SHP77 treated with DMSO at 0.1 percent for 48 hours (cell line): ENCODE measurements around the gene ERICH6B.

Source experiments
- DNase-seq: peaks from one replicate; lab custom pipeline; 2025; lab: John Stamatoyannopoulos, UW

ERICH6B gene

GRCh38 chr13:45601680-45602079 lies 13.9 kb downstream of the ERICH6B start:
- no peak for DNase-seq

- no peak for DNase-seq
These were observed 16.9 kb downstream of the ERICH6B start for GRCh38 chr13:45598597-45598996.

DNA sequence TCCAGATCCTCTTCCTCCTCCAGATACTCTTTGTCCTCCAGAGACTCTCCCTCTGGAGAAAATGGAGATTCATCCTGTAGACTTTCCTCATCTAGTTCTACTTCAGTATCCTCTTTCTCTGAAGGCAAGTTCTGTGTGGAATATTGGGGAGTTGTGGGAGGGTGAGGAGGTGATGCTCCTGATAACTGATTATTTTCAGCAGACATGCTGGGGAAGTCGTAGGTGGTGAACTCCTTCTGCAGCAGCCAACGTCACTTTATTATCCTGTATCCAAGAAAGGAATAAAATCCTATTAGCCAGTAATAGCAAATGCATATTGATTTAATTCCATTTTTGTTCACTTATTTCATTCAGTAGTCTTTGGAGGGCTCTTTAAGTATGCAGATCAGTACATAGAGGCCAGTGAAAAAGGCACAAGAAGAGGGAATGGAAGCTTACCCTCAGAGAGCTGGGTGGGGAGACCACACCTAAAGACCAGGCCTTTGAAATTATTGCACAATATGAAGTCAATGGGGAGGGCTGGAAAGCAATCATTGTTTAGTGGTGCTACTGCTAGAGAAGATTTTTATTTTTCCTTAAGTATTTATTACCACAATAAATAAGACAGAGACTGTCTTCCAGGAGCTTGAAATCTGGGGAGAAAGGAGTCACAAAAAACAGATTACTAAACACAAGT lies 18.6 kb downstream of the ERICH6B start:
- DNase-seq, result no peak

DNA sequence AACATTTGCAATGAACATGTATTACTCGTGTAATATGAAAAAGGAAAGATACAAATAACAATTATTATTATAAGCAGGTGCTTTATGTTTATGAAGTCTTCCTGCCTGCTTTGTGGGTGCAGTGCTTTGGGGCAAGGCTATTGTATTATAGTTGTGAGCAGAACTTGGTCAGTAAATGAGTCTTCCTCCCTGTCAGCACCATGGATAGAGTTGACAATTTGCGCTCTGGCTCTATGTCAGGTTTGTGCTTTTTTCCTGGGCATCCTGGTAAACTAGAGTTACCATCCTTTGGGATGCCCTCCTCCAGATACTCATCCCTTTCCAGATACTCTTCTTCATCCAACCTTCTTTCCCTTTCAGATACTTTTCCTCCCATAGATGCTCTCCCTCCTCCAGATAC lies 19.6 kb downstream of the ERICH6B start:
- no peak for DNase-seq

DNA sequence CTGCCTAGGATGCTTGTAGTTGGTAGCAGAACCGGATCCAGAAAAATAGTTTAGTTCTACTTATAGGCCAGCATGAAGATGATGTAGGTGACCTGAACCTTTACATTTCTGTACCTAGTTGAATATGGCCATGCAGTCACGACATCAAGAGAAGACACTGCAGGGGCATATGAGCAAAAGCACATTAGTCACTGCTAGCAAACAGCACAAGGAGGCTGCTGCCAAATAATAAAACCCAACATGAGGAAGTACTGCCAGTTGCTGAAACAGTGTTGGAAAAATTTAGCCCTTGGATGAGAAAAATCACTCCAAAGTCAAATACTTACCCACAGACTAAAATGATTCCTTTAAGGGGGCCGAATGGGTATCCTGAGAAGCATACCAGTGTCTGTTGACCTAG lies 20.8 kb downstream of the ERICH6B start:
- DNase-seq, result no peak

- no peak for DNase-seq
These were observed 21.3 kb downstream of the ERICH6B start for GRCh38 chr13:45594227-45594626.

DNA sequence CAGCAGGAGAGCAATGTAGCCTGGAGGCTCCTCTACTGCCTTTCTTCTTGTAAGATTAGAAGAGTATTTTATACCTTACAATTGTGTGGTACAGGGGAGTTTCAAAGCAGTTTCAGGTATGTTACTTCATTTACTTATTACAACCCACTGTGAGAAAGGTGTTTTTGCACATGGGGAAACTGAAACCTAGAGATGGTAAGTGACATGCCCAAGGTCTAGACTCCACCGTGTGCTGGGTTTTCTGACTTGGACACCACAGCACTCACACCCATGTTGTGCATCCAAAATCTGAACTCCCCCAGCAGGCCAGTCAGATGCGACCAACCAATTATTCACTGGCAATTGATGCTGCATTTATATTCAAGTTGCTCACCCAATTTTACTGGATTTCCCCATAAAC lies 22.8 kb downstream of the ERICH6B start:
- no peak for DNase-seq

- DNase-seq, result no peak
These were observed 25.5 kb downstream of the ERICH6B start for GRCh38 chr13:45590066-45590465.

DNA sequence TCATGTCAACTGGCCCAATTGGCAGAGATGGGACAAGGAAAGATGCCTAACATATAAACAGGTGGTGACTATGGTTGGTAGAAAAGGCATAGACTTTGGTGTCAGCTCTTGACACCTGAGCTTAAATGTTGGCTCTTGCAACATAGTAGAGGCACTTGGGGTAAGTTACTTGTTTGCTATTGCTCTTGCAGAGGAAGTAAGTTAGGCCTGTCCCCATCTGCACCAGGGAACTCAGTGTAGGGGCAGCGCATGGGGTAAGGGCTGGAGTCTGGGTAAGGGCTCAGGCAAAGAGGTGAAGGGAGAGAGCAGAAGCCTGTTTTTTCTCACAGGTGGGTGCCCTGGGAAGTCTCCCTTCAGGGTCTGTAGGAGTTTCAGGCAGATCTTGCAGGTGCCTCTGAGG lies 27.6 kb downstream of the ERICH6B start:
- DNase-seq, result no peak

DNA sequence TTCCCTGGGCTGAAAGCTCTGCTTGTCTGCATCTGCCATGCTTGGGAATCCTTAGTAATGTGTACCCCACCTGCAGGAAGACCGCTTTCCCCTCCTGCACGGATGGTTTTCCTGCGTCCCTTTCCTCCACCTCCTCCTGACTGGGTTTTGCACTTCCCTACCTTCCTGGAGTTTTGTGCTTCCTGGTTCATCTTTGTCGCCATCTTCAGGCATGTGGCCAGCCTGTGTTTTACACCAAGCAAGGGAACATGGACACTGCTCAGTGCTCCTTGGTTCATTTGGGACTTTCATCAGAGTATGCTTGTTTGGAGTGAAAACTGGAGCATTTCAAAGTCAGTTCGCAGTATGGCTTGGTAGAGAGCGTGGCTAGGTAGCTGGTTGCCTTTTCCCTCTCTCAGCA lies 30.7 kb downstream of the ERICH6B start:
- DNase-seq, result no peak

DNA sequence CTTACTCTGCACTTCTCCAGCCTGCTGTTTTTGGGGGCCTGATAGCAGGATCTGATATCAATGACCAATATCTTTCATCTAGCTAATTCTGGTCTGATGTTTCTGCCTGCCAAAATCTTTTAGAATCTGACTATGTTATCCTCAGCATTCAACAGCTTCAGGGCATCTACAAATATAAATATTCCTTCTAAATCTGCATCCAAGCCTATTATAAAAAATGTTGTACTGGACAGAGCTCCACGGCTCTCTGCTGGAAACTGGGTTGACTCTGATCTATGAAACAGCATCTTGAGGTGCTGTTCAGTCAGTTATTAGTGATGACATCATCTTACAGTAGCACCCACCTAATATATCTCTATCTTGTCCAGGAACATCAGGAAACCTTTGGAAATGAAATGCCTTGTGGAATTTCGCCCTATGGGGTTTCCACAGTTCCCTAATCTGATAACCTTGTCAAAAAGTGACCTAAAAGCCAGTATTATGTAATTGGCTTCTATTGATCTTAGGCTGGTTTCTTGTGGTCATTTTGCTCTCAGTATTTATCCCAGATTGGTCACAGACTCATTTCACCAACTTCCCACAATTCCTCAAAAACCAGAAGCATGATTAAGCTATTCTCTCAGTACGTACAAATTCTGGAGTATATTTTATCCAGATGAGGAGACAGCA lies 33.0 kb downstream of the ERICH6B start:
- no peak for DNase-seq

GRCh38 chr13:45576466-45576865 lies 39.1 kb downstream of the ERICH6B start:
- DNase-seq, result no peak

GRCh38 chr13:45575830-45576180 lies 39.7 kb downstream of the ERICH6B start:
- DNase-seq, result no peak

GRCh38 chr13:45575146-45575829 lies 40.3 kb downstream of the ERICH6B start:
- DNase-seq, result no peak

GRCh38 chr13:45565331-45565730 lies 50.2 kb downstream of the ERICH6B start:
- DNase-seq, result no peak

GRCh38 chr13:45564133-45564776 lies 51.3 kb downstream of the ERICH6B start:
- DNase-seq, result peak; percentile 18

- no peak for DNase-seq
These were observed 60.9 kb downstream of the ERICH6B start for GRCh38 chr13:45554604-45555109.

DNA sequence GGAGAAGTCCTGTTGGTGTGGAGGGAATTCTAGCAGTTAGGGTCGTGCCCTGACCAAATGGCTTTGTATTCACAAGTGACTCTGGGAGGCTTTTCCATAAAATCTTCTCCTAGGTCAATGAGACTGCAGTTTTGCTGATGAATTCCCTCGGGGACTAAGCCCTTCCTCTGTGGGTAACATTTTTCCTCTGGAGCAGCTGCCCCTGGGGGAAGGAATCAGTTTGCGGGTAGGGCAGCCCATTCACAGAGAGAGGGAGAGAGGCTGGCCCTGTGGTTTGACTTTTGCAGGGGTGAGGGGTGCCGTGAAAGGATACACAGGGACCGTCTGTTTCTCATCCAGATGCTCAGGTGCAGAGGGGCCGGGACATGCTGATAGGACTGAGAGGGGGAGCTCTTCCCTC lies 67.3 kb downstream of the ERICH6B start:
- DNase-seq, result no peak

GRCh38 chr13:45546410-45546765 lies 69.2 kb downstream of the ERICH6B start:
- DNase-seq, result no peak

- no peak for DNase-seq
These were observed 69.7 kb downstream of the ERICH6B start for GRCh38 chr13:45545686-45546409.

DNA sequence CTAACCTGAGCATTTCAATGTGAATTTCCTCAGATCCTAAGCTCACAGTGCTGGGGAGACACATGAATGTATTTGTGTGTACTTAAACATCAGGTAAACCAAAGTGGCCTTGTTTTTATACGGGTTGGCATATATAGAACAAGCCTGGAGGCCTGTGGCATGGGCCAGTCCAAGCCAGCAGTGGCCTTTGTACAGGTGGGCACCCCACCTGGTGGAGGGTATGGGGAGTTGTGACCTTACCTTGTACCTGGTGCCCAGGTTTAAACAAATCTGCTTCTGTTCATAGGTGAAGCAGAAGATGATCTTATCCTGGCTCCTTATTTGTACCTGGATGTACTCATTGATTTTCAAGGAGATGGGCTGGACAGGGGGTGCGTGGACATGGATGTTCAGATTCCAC lies 71.0 kb downstream of the ERICH6B start:
- DNase-seq, result no peak

DNA sequence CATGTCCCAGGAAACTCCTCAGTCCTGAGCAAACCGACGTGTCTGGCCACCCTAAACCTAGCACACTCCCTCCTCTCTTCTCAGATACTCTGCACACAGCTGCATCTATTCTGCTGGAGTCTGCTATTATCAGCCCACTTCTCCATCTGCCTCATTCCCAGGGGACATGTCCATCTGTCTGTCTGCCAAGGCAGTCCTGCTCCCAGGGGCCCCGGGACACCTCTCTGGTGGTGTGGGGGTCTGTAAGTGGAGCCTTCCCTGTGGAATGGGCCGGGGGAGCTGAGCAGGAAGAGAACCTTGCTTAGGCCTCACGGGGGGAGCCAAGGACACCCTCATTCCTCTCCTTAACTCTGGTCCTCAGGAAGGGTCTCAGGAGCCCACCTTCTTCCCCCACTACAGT lies 72.7 kb downstream of the ERICH6B start:
- no peak for DNase-seq
